HEK293T (cell line): ENCODE measurements around the gene PLAC8.

Experiments used
- BHLHE40 ChIP-seq: fragments of 450-650 bp; IDR thresholded peaks from 2 replicates; pipeline ENCODE4 v1.6.1; 2016; ENCODE audit warnings: mild to moderate bottlenecking, moderate library complexity, borderline replicate concordance
- FOXA1 ChIP-seq: fragments of 450-650 bp; IDR thresholded peaks from 2 replicates; pipeline ENCODE4 v1.6.1; 2016; ENCODE audit warnings: mild to moderate bottlenecking
- FOXK2 ChIP-seq: fragments of 450-650 bp; IDR thresholded peaks from 2 replicates; pipeline ENCODE4 v1.6.1; 2016; ENCODE audit warnings: mild to moderate bottlenecking
- NFRKB ChIP-seq: fragments of 450-650 bp; IDR thresholded peaks from 2 replicates; pipeline ENCODE4 v1.6.1; 2016; ENCODE audit warnings: mild to moderate bottlenecking, moderate library complexity
- SP1 ChIP-seq: fragments of 450-650 bp; IDR thresholded peaks from 2 replicates; pipeline ENCODE4 v1.6.1; 2017

- TF ChIP-seq BHLHE40 = no peak
- no peak for TF ChIP-seq NFRKB
- TF ChIP-seq FOXK2 = no peak
- no peak for TF ChIP-seq FOXA1
- no peak for TF ChIP-seq SP1
These were observed 25.1 kb upstream of the PLAC8 start for GRCh38 chr4:83139514-83140156.
